Fibroblast of lung (primary cell): Measurements from ENCODE around the gene DEFB113. TPM values are rescaled to one million over a fixed set of nuclear protein-coding genes. Genes with fewer than 3 reads are reported as not detected.

Experiments
- DNase-seq, 2 donors: peaks; one replicate each; pipeline versions ENCODE4 v3.0.0 to v3.0.0-alpha.2; 2010; ENCODE audit warnings: low read depth in 2 of 2
- H2AFZ ChIP-seq: 2 replicates; pipeline ENCODE4 v1.5.1; 2012; ENCODE audit warnings: low read length, control low read depth, inconsistent platforms
- H3K27ac ChIP-seq: 2 replicates; pipeline ENCODE4 v1.5.1; 2011; ENCODE audit warnings: low read length, control low read depth; ENCODE audit not compliant: insufficient read depth
- H3K27me3 ChIP-seq: 2 replicates; pipeline ENCODE4 v1.5.1; 2011; ENCODE audit warnings: mild to moderate bottlenecking, low read length; ENCODE audit not compliant: control insufficient read depth, insufficient read depth
- H3K36me3 ChIP-seq: 2 replicates; pipeline ENCODE4 v1.5.1; 2011; ENCODE audit warnings: low read length; ENCODE audit not compliant: control insufficient read depth, insufficient read depth
- H3K4me1 ChIP-seq: 2 replicates; pipeline ENCODE4 v1.5.1; 2011; ENCODE audit warnings: low read length; ENCODE audit not compliant: control insufficient read depth, insufficient read depth; ENCODE audit errors: extremely low read depth
- H3K4me2 ChIP-seq: 2 replicates; pipeline ENCODE4 v1.5.1; 2011; ENCODE audit warnings: low read length, control low read depth; ENCODE audit not compliant: insufficient read depth; ENCODE audit errors: extremely low read depth
- H3K4me3 ChIP-seq, 4 experiments: fragments of 200-600 bp in 1 of 4; sonication (generic) in 1 of 4; replicated peaks in 1 of 4; 2 replicates each; pipeline ENCODE4 v1.5.1; 2011 to 2016; ENCODE audit warnings: low read length in 4 of 4, low read depth in 3 of 4, mild to moderate bottlenecking in 3 of 4, control low read depth in 2 of 4, inconsistent platforms in 1 of 4, mixed read lengths in 1 of 4; ENCODE audit not compliant: insufficient read depth in 1 of 4; ENCODE audit errors: control extremely low read depth in 1 of 4
- H3K79me2 ChIP-seq: 2 replicates; pipeline ENCODE4 v1.5.1; 2012; ENCODE audit warnings: mild to moderate bottlenecking, low read length, inconsistent platforms; ENCODE audit not compliant: control insufficient read depth, insufficient read depth
- H3K9ac ChIP-seq: 2 replicates; pipeline ENCODE4 v1.5.1; 2011; ENCODE audit warnings: mild to moderate bottlenecking, low read length, control low read depth; ENCODE audit not compliant: insufficient read depth
- H3K9me3 ChIP-seq: 2 replicates; pipeline ENCODE4 v1.5.1; 2012; ENCODE audit warnings: low read depth, low read length; ENCODE audit not compliant: control insufficient read depth, insufficient read depth
- H4K20me1 ChIP-seq: 2 replicates; pipeline ENCODE4 v1.5.1; 2011; ENCODE audit warnings: low read length; ENCODE audit not compliant: control insufficient read depth, insufficient read depth; ENCODE audit errors: extremely low read depth
- EZH2 ChIP-seq: IDR thresholded peaks from 2 replicates; pipeline ENCODE4 v1.5.1; 2012; ENCODE audit warnings: low read length, control low read depth, mild to moderate bottlenecking; ENCODE audit errors: missing control alignments
- polyA plus RNA-seq, 2 donors: library from polyadenylated mRNA; depleted of rRNA in 1 of 2; stranded (reverse) in 1 of 2; unstranded in 1 of 2; fragments of >200 nt; gene quantifications; 2 replicates each; pipeline ENCODE4 v1.2.1, GENCODE V29; 2011 to 2012; ENCODE audit warnings: missing spikeins in 1 of 2
- total RNA-seq: library from RNA; depleted of rRNA; stranded (reverse); fragments of >200 nt; gene quantifications from 2 replicates; pipeline ENCODE4 v1.2.1, GENCODE V29; 2014
- TF ChIP-seq, protein P1 (sequence below), 2 donors: IDR thresholded peaks in 1 of 2; conservative IDR thresholded peaks in 1 of 2; 1 replicate in 1 of 2; 2 replicates in 1 of 2; pipeline ENCODE4 v1.5.1; 2011 to 2012; ENCODE audit warnings: low read length in 2 of 2, control low read depth in 1 of 2, inconsistent platforms in 1 of 2, low read depth in 1 of 2, mild to moderate bottlenecking in 1 of 2

DEFB113 gene
- total and polyA plus RNA-seq, 2 donors (not counting 1 experiment from before 2014, with no cell fraction given), result not detected

DNA sequence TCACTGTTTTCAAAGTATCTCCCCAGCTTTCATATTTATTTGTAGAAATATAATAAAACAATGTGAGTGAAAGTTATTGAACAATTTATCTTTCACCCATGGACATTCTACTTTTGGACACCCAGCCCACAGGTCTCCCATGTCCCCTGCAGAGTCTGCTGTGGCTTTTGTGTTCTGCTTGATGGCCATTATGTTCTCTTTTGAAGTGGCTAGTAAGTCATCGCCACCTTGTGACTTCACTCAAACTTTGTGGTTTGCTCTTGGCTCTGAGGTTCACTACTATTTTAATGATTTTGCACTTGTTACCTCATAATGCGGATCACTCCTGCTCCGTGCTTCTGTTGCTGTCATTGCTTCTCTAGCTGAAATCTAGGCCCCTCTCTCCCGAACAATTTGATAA, 10.2 kb upstream of the DEFB113 start:
- H4K20me1 ChIP-seq, result no peaks in the 10 kb centered on the region
- no peak overlapping the region for H3K27ac ChIP-seq
- TF ChIP-seq, protein P1, sequence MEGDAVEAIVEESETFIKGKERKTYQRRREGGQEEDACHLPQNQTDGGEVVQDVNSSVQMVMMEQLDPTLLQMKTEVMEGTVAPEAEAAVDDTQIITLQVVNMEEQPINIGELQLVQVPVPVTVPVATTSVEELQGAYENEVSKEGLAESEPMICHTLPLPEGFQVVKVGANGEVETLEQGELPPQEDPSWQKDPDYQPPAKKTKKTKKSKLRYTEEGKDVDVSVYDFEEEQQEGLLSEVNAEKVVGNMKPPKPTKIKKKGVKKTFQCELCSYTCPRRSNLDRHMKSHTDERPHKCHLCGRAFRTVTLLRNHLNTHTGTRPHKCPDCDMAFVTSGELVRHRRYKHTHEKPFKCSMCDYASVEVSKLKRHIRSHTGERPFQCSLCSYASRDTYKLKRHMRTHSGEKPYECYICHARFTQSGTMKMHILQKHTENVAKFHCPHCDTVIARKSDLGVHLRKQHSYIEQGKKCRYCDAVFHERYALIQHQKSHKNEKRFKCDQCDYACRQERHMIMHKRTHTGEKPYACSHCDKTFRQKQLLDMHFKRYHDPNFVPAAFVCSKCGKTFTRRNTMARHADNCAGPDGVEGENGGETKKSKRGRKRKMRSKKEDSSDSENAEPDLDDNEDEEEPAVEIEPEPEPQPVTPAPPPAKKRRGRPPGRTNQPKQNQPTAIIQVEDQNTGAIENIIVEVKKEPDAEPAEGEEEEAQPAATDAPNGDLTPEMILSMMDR (conservative IDR thresholded peaks at IDR 0.05 in 1 of 2, IDR thresholded peaks at IDR 0.05 in 1 of 2; ENCODE audit: low read depth in 1 of 2, low read length in 2 of 2), result no peak
- no peak for TF ChIP-seq EZH2
- no peak overlapping the region for H3K4me3 ChIP-seq
- H3K4me1 ChIP-seq, result no peaks in the 10 kb centered on the region
- no peak overlapping the region for H3K4me2 ChIP-seq
- H3K9me3 ChIP-seq, result no peaks in the 10 kb centered on the region
- H2AFZ ChIP-seq, result no peak overlapping the region
- no peaks in the 10 kb centered on the region for H3K27me3 ChIP-seq
- H3K36me3 ChIP-seq, result no peaks in the 10 kb centered on the region
- no peaks in the 10 kb centered on the region for H3K79me2 ChIP-seq
- no peak for DNase-seq
- no peak overlapping the region for H3K9ac ChIP-seq

DNA sequence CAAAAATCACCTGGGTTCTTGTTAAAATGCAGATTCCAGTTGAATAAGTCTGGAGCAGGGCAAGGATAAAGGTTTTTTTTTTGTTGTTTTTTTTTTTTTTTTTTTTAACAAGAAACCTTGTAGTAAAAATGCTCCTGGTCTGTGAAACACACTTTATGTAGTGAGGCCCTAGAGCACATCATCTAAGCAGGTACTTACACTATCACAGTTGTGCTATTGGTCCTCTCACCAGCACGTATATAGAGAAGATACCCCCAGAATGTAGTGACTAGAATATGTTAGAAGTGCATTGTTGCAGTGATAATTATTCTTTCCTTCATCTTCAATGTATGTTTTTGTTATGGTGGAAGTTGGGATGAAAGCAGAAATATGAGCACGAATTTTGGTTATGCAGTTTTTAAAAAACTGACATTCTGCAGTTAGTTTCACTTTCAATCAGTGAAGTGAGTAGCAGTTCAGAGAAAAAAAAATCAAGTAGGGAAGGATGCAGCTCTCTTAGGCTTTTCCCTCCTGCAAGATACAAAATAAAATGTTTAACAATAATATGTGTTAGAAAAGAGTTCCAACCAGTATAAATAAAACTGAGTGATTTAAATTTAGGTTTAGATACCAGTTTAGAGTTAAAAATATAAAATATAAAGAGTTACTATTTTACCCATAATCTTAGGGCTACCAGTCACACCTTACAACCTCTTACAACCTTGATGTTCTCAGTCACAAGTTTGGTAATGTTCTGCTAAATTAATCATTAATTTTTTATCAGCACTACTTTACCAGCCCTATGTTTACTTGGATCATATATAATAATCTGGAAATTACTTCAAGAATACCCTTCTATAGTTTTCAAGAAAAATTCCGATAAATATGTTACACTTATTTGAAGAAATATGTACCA, 9.2 kb upstream of the DEFB113 start:
- no peak for TF ChIP-seq EZH2
- TF ChIP-seq, protein P1 (conservative IDR thresholded peaks at IDR 0.05 in 1 of 2, IDR thresholded peaks at IDR 0.05 in 1 of 2; ENCODE audit: low read depth in 1 of 2, low read length in 2 of 2), result no peak
- H3K4me3 ChIP-seq, result peak overlapping the region in 2 of 4 experiments; percentile 29 to 57
- H3K36me3 ChIP-seq, result no peaks in the 10 kb centered on the region
- no peak overlapping the region for H2AFZ ChIP-seq
- H3K4me1 ChIP-seq, result no peaks in the 10 kb centered on the region
- no peak overlapping the region for H3K9ac ChIP-seq
- no peak overlapping the region for H3K27ac ChIP-seq
- no peaks in the 10 kb centered on the region for H4K20me1 ChIP-seq
- peak in 1 of 2 donors; percentile 13 for DNase-seq
- no peaks in the 10 kb centered on the region for H3K79me2 ChIP-seq
- H3K4me2 ChIP-seq, result no peak overlapping the region
- no peaks in the 10 kb centered on the region for H3K9me3 ChIP-seq
- H3K27me3 ChIP-seq, result no peaks in the 10 kb centered on the region

DNA sequence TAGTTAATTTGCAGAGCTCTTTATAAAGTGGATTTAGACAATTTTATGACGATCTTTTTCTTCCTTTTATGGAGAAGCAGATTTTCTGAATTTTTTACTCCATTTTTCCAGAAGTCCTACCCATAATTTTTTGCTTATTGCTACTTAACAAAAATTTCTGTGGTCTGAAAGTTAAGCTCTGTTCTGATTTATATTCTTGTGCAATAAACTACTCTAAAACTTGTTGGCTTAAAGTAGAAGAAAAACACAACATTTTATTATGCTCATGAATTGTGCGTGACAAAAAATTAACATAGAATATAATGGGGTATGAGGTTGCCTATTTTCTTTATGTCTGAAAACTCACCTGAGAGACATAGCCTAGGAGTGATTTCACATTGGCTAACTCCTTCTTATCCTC, 2.6 kb downstream of the DEFB113 start:
- H3K27ac ChIP-seq, result no peak overlapping the region
- H3K9ac ChIP-seq, result no peak overlapping the region
- TF ChIP-seq EZH2, result no peak
- TF ChIP-seq, protein P1 (conservative IDR thresholded peaks at IDR 0.05 in 1 of 2, IDR thresholded peaks at IDR 0.05 in 1 of 2; ENCODE audit: low read depth in 1 of 2, low read length in 2 of 2), result no peak
- H3K4me3 ChIP-seq, result no peak overlapping the region
- no peaks in the 10 kb centered on the region for H3K9me3 ChIP-seq
- H3K4me2 ChIP-seq, result no peak overlapping the region
- DNase-seq, result peak in 1 of 2 donors; percentile 9
- no peaks in the 10 kb centered on the region for H4K20me1 ChIP-seq
- H3K4me1 ChIP-seq, result no peaks in the 10 kb centered on the region
- H2AFZ ChIP-seq, result no peak overlapping the region
- H3K27me3 ChIP-seq, result no peaks in the 10 kb centered on the region
- no peaks in the 10 kb centered on the region for H3K36me3 ChIP-seq
- no peaks in the 10 kb centered on the region for H3K79me2 ChIP-seq
